Measurements from ENCODE around the gene GAL. TPM values are rescaled to one million over a fixed set of nuclear protein-coding genes. Genes with fewer than 3 reads are reported as not detected.

Gene GAL
- total and polyA plus RNA-seq, 2 experiments from 2014 or later, result 0.97 to 24.7 TPM

DNA sequence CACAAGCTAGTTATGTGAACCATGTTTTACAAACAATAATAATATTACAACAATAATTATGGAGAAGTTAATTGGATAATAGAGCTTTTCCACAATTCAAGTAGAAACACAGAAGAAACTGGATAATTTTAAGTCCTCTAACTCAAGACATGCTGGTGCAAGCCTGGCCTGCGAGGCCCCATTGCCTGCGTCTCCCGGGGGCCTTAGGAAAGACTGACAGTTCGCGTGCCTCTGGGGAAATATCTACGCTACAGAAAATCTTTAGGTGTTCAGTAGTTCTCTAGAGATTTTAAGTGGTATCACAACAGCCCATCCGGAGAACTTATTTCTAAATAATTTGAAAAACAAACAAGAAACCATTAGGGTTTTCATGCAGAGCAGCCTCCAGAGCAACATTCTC is 23.2 kb downstream of the GAL start:
- TF ChIP-seq EZH2phosphoT487 (IDR thresholded peaks at IDR 0.05; ENCODE audit: insufficient read depth, low read depth) (no peak), EZH2 (IDR thresholded peaks at IDR 0.05; ENCODE audit: insufficient read depth, poor library complexity, severe bottlenecking) (no peak)
- in situ Hi-C loops (cut with MboI), result no loop called here
- Histone ChIP-seq H3K4me1 (ENCODE audit: insufficient read depth) (no peaks in the 10 kb centered on the region), H3F3A (ENCODE audit: insufficient read depth) (no peaks in the 10 kb centered on the region), H3K79me2 (ENCODE audit: insufficient read depth) (no peaks in the 10 kb centered on the region), H4K20me1 (ENCODE audit: insufficient read depth) (no peaks in the 10 kb centered on the region), H3K9me2 (ENCODE audit: insufficient read depth) (no peaks in the 10 kb centered on the region), H3K27me3 (replicated peaks; ENCODE audit: insufficient read depth) (peaks cover 47% of the 10 kb centered on the region), H2AFZ (no peak overlapping the region), H3K4me3 (no peak overlapping the region), H3K27ac (no peak overlapping the region), H3K9ac (no peak overlapping the region), H3K9me3 (ENCODE audit: low read depth) (no peaks in the 10 kb centered on the region), H3K4me2 (ENCODE audit: unreplicated experiment) (no peak overlapping the region), H3K36me3 (ENCODE audit: low read depth) (no peaks in the 10 kb centered on the region)
- 91 to 97% methylated on average over 7 of the region's 7 CpGs for WGBS, 2 experiments (ENCODE audit: low coverage in 1 of 2, low lambda C conversion rate in 2 of 2, missing lambda C conversion rate in 2 of 2)
- no peak for DNase-seq

DNA sequence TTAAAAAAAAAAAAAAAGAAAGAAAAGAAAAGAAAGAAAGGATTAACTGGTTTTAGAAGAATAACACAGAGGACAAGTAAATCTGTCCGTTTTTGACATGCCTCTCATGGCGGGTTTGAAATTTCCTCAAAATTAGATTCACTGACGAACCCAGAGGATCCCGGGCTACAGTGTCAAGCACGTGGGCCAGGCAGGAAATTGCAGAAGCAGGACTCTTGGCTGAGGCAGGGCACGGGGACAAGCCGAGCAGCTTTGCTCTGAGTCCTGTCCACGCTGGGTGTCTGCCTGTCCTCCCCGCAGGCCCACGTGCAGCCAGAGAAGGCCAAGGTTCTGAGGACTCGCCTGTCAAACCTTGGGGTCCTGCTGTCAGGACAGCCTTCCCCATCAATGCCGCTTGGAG is 24.7 kb downstream of the GAL start:
- Histone ChIP-seq H3K27me3 (replicated peaks; ENCODE audit: insufficient read depth) (peaks cover 47% of the 10 kb centered on the region), H3F3A (ENCODE audit: insufficient read depth) (no peaks in the 10 kb centered on the region), H3K79me2 (ENCODE audit: insufficient read depth) (no peaks in the 10 kb centered on the region), H2AFZ (no peak overlapping the region), H3K9me3 (ENCODE audit: low read depth) (no peaks in the 10 kb centered on the region), H3K27ac (no peak overlapping the region), H3K4me2 (ENCODE audit: unreplicated experiment) (no peak overlapping the region), H3K9me2 (ENCODE audit: insufficient read depth) (no peaks in the 10 kb centered on the region), H4K20me1 (ENCODE audit: insufficient read depth) (no peaks in the 10 kb centered on the region), H3K9ac (no peak overlapping the region), H3K4me1 (ENCODE audit: insufficient read depth) (no peaks in the 10 kb centered on the region), H3K4me3 (no peak overlapping the region), H3K36me3 (ENCODE audit: low read depth) (no peaks in the 10 kb centered on the region)
- TF ChIP-seq EZH2 (IDR thresholded peaks at IDR 0.05; ENCODE audit: insufficient read depth, poor library complexity, severe bottlenecking) (no peak), EZH2phosphoT487 (IDR thresholded peaks at IDR 0.05; ENCODE audit: insufficient read depth, low read depth) (no peak)
- WGBS, 2 experiments (ENCODE audit: low coverage in 1 of 2, low lambda C conversion rate in 2 of 2, missing lambda C conversion rate in 2 of 2), result 74 to 82% methylated on average over 12 of the region's 12 CpGs
- no peak for DNase-seq
- in situ Hi-C loops (cut with MboI), result no loop called here

DNA sequence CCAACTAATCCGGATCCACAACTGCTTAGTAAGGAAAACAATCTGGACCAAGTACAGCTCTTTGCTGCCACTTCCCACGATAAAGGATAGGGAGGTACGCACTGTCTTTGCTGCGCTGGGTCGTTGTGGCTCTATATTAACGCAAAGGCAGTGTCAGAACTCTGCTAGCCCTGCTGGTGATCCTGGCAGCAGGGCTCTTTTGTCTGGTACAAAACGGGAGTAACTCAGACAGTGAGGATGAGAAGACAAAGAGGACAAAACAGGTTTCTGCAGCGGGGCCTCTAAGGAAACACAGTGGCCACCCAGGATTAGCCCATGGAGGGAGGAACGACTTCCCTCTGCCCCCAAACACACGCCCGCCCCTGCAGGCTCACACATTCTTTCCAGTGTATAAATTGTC is 26.1 kb downstream of the GAL start:
- no peaks in the 10 kb centered on the region for H3K9me3 ChIP-seq (ENCODE audit: low read depth)
- no peak overlapping the region for H3K4me2 ChIP-seq (ENCODE audit: unreplicated experiment)
- no peak for DNase-seq
- no peak overlapping the region for H3K9ac ChIP-seq
- 68 to 73% methylated on average over 11 of the region's 11 CpGs for WGBS, 2 experiments (ENCODE audit: low coverage in 1 of 2, low lambda C conversion rate in 2 of 2, missing lambda C conversion rate in 2 of 2)
- no peak overlapping the region for H2AFZ ChIP-seq
- in situ Hi-C loops (cut with MboI), result no loop called here
- H3K36me3 ChIP-seq (ENCODE audit: low read depth), result no peaks in the 10 kb centered on the region
- H4K20me1 ChIP-seq (ENCODE audit: insufficient read depth), result no peaks in the 10 kb centered on the region
- TF ChIP-seq EZH2phosphoT487 (IDR thresholded peaks at IDR 0.05; ENCODE audit: insufficient read depth, low read depth), result no peak
- no peak for TF ChIP-seq EZH2 (IDR thresholded peaks at IDR 0.05; ENCODE audit: insufficient read depth, poor library complexity, severe bottlenecking)
- no peak overlapping the region for H3K4me3 ChIP-seq
- H3K27me3 ChIP-seq (replicated peaks; ENCODE audit: insufficient read depth), result peaks cover 48% of the 10 kb centered on the region
- H3F3A ChIP-seq (ENCODE audit: insufficient read depth), result no peaks in the 10 kb centered on the region
- no peaks in the 10 kb centered on the region for H3K4me1 ChIP-seq (ENCODE audit: insufficient read depth)
- no peaks in the 10 kb centered on the region for H3K79me2 ChIP-seq (ENCODE audit: insufficient read depth)
- no peaks in the 10 kb centered on the region for H3K9me2 ChIP-seq (ENCODE audit: insufficient read depth)
- H3K27ac ChIP-seq, result no peak overlapping the region

DNA sequence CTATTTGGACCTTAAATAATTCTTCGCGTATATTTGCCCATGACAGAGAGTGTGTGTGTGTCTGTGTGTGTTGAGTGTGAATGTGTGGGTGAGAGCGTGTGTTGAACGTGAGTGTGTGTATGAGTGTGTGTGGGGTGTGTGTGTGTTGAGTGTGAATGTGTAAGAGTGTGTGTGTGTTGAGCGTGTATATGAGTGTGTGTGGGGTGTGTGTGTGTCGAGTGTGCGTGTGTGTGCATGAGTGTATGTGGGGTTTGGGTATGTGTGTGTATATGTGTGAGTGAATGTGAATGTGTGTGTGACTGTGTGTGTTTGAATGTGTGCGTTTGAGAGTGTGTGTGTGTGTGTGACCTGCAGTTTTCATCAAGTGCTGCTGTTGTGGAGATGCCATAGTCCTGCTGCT is 26.8 kb downstream of the GAL start:
- in situ Hi-C loops (cut with MboI), result no loop called here
- DNase-seq, result no peak
- Histone ChIP-seq H3K9ac (no peak overlapping the region), H3K27me3 (replicated peaks; ENCODE audit: insufficient read depth) (peaks cover 48% of the 10 kb centered on the region), H3K36me3 (ENCODE audit: low read depth) (no peaks in the 10 kb centered on the region), H3K4me2 (ENCODE audit: unreplicated experiment) (no peak overlapping the region), H3K9me3 (ENCODE audit: low read depth) (no peaks in the 10 kb centered on the region), H2AFZ (no peak overlapping the region), H3K4me3 (no peak overlapping the region), H3F3A (ENCODE audit: insufficient read depth) (no peaks in the 10 kb centered on the region), H3K4me1 (ENCODE audit: insufficient read depth) (no peaks in the 10 kb centered on the region), H3K79me2 (ENCODE audit: insufficient read depth) (no peaks in the 10 kb centered on the region), H3K27ac (no peak overlapping the region), H4K20me1 (ENCODE audit: insufficient read depth) (no peaks in the 10 kb centered on the region), H3K9me2 (ENCODE audit: insufficient read depth) (no peaks in the 10 kb centered on the region)
- TF ChIP-seq EZH2phosphoT487 (IDR thresholded peaks at IDR 0.05; ENCODE audit: insufficient read depth, low read depth), result no peak
- TF ChIP-seq EZH2 (IDR thresholded peaks at IDR 0.05; ENCODE audit: insufficient read depth, poor library complexity, severe bottlenecking), result no peak
- 90 to 95% methylated on average over 7 to 8 of the region's 8 CpGs for WGBS, 2 experiments (ENCODE audit: low coverage in 1 of 2, low lambda C conversion rate in 2 of 2, missing lambda C conversion rate in 2 of 2)
